Chondrocyte (in vitro differentiated cells): ENCODE results near the gene AGRN. TPM values are rescaled to one million over a fixed set of nuclear protein-coding genes. Genes with fewer than 3 reads are reported as not detected.
"Not testable (repeated sequence)": the region's sequence is repeated elsewhere in the genome, so short reads cannot be mapped to it uniquely, and the experiment has no call there.

Experiments used
- DNase-seq: peaks from one replicate; pipeline ENCODE4 v3.0.0; 2021; ENCODE audit warnings: mixed read lengths, low spot score
- H3K27ac Mint-ChIP-seq: one replicate; pipeline ENCODE4 v1.8.0; 2021; ENCODE audit warnings: mild to moderate bottlenecking, moderate library complexity, mixed read lengths; ENCODE audit not compliant: unreplicated experiment
- H3K27me3 Mint-ChIP-seq: 2 replicates; pipeline ENCODE4 v1.8.0; 2021; ENCODE audit warnings: low read depth, mixed read lengths
- H3K36me3 Mint-ChIP-seq: 2 replicates; pipeline ENCODE4 v1.8.0; 2021; ENCODE audit warnings: low read depth, mixed read lengths
- H3K4me1 Mint-ChIP-seq: 2 replicates; pipeline ENCODE4 v1.8.0; 2021; ENCODE audit warnings: low read depth, mild to moderate bottlenecking, mixed read lengths
- H3K4me3 Mint-ChIP-seq: one replicate; pipeline ENCODE4 v1.8.0; 2021; ENCODE audit warnings: mild to moderate bottlenecking, moderate library complexity, mixed read lengths; ENCODE audit not compliant: unreplicated experiment
- H3K9me3 Mint-ChIP-seq: 2 replicates; pipeline ENCODE4 v1.8.0; 2021; ENCODE audit warnings: low read depth, mixed read lengths
- CTCF ChIP-seq: fragments of 200-600 bp; sonication (generic); IDR thresholded peaks from 2 replicates; pipeline ENCODE4 v1.5.0; 2021; ENCODE audit warnings: antibody characterized with exemption, mild to moderate bottlenecking, moderate library complexity
- total RNA-seq: library from RNA; stranded (reverse); gene quantifications from 3 replicates; pipeline ENCODE4 v1.2.1, GENCODE V29; 2021

AGRN gene
- total RNA-seq, 1 donor from 2014 or later, result 221 TPM

GRCh38 chr1:983798-984475 is 36.0 kb upstream of the AGRN start:
- Mint-ChIP-seq H3K36me3 (peaks cover 5% of the 10 kb centered on the region), H3K27ac (no peak overlapping the region), H3K9me3 (peaks cover 6% of the 10 kb centered on the region), H3K4me1 (no peaks in the 10 kb centered on the region), H3K4me3 (no peak overlapping the region), H3K27me3 (peaks cover 5% of the 10 kb centered on the region)
- DNase-seq, result no peak
- TF ChIP-seq CTCF, result peak; percentile 97

- H3K27ac Mint-ChIP-seq, result no peak overlapping the region
- H3K4me1 Mint-ChIP-seq, result no peaks in the 10 kb centered on the region
- peaks cover 5% of the 10 kb centered on the region for H3K27me3 Mint-ChIP-seq
- H3K4me3 Mint-ChIP-seq, result no peak overlapping the region
- TF ChIP-seq CTCF, result no peak
- H3K36me3 Mint-ChIP-seq, result peaks cover 5% of the 10 kb centered on the region
- DNase-seq, result no peak
- peaks cover 6% of the 10 kb centered on the region for H3K9me3 Mint-ChIP-seq
These were observed 35.5 kb upstream of the AGRN start for GRCh38 chr1:984476-984814.

- H3K27me3 Mint-ChIP-seq, result peaks cover 5% of the 10 kb centered on the region
- no peaks in the 10 kb centered on the region for H3K4me1 Mint-ChIP-seq
- H3K36me3 Mint-ChIP-seq, result peaks cover 5% of the 10 kb centered on the region
- no peak overlapping the region for H3K4me3 Mint-ChIP-seq
- H3K27ac Mint-ChIP-seq, result no peak overlapping the region
- peaks cover 6% of the 10 kb centered on the region for H3K9me3 Mint-ChIP-seq
- TF ChIP-seq CTCF, result no peak
- DNase-seq, result no peak
These were observed 34.8 kb upstream of the AGRN start for GRCh38 chr1:985126-985525.

- not testable (repeated sequence) for DNase-seq, H3K4me1 Mint-ChIP-seq, H3K27ac Mint-ChIP-seq, H3K27me3 Mint-ChIP-seq, H3K4me3 Mint-ChIP-seq
- Mint-ChIP-seq H3K36me3 (peaks cover 15% of the 10 kb centered on the region), H3K9me3 (peaks cover 17% of the 10 kb centered on the region)
These were observed 31.9 kb upstream of the AGRN start for GRCh38 chr1:988061-988460.

- DNase-seq, H3K27me3 Mint-ChIP-seq, H3K4me1 Mint-ChIP-seq, H3K27ac Mint-ChIP-seq, H3K4me3 Mint-ChIP-seq: not testable (repeated sequence)
- Mint-ChIP-seq H3K36me3 (peaks cover 15% of the 10 kb centered on the region), H3K9me3 (peaks cover 17% of the 10 kb centered on the region)
These were observed 28.6 kb upstream of the AGRN start for GRCh38 chr1:991275-991674.

GRCh38 chr1:991895-992294 is 28.0 kb upstream of the AGRN start:
- peaks cover 17% of the 10 kb centered on the region for H3K9me3 Mint-ChIP-seq
- H3K4me1 Mint-ChIP-seq, result peaks cover 4% of the 10 kb centered on the region
- H3K27me3 Mint-ChIP-seq, result no peaks in the 10 kb centered on the region
- no peak for TF ChIP-seq CTCF
- DNase-seq, result no peak
- peaks cover 15% of the 10 kb centered on the region for H3K36me3 Mint-ChIP-seq
- no peak overlapping the region for H3K27ac Mint-ChIP-seq
- H3K4me3 Mint-ChIP-seq, result no peak overlapping the region
